Right cardiac atrium (tissue), 5 donors: ENCODE results near the gene POU2AF2. TPM values are rescaled to one million over a fixed set of nuclear protein-coding genes. Genes with fewer than 3 reads are reported as not detected.
A peak's percentile ranks its signal among the peaks of the same experiment; 100 is the strongest.
"Not testable (repeated sequence)": the region's sequence is repeated elsewhere in the genome, so short reads cannot be mapped to it uniquely, and the experiment has no call there.

Experiments used
- ATAC-seq, 2 donors: fragments of 200-7000 bp; cut with Tn5 transposase; one replicate each; pipeline versions ENCODE4 v1.8.0 to v1.9.1; 2020; ENCODE audit warnings: moderate library complexity in 2 of 2, mild to moderate bottlenecking in 1 of 2
- DNase-seq, 3 donors: peaks; one replicate each; pipeline ENCODE4 v3.0.0-alpha.2; 2020
- H3K27ac ChIP-seq: one replicate; pipeline ENCODE4 v1.5.1; 2013; ENCODE audit warnings: mild to moderate bottlenecking, low read length, control low read depth, moderate library complexity
- H3K27me3 ChIP-seq: one replicate; pipeline ENCODE4 v1.6.1; 2013; ENCODE audit not compliant: control insufficient read depth, insufficient read depth
- H3K4me1 ChIP-seq: one replicate; pipeline ENCODE4 v1.6.1; 2013; ENCODE audit warnings: low read length; ENCODE audit not compliant: control insufficient read depth, insufficient read depth
- H3K4me3 ChIP-seq: one replicate; pipeline ENCODE4 v1.5.1; 2013; ENCODE audit warnings: low read length, control low read depth
- H3K9me3 ChIP-seq: one replicate; pipeline ENCODE4 v1.6.1; 2013; ENCODE audit warnings: low read length; ENCODE audit not compliant: control insufficient read depth
- WGBS: extraction: QIAGEN DNeasy Blood & Tissue Kit; methylation state at CpG from one replicate; pipeline ENCODE4 v1.1.7; 2013; 5-methylcytosine and 5-hydroxymethylcytosine counted together
- intact Hi-C, 4 donors: fragments of 100-400 bp; cut with DNase I; formaldehyde crosslinking; loops; one replicate each; pipeline versions ENCODE4 v1.11.0 to v1.14.0; 2022 to 2023
- polyA plus RNA-seq: library from polyadenylated mRNA; stranded (reverse); fragments of 200-250 nt; gene quantifications from one replicate; pipeline ENCODE4 v1.2.3, GENCODE V29; 2013
- total RNA-seq, 4 donors: library from RNA; stranded (reverse); fragmentation: NEBNext Ultra II Directional; extraction: Animal tissue kit (Norgen Biotek cat#: 25700); gene quantifications; one replicate each; pipeline ENCODE4 v1.2.1, GENCODE V29; 2021
- donor health status: healthy with polysubstance abuse.
- donor health status: DM: no; HTN: yes; CAD: no.
- donor health status: DM: no; HTN: no; CAD: no.
- donor health status: DM: no; HTN: yes; CAD: no; lungs with severe emphysema.
- donor health status: DM: yes; HTN: yes; CAD: no.

POU2AF2 gene
- total and polyA plus RNA-seq, 5 donors, result not detected

DNA sequence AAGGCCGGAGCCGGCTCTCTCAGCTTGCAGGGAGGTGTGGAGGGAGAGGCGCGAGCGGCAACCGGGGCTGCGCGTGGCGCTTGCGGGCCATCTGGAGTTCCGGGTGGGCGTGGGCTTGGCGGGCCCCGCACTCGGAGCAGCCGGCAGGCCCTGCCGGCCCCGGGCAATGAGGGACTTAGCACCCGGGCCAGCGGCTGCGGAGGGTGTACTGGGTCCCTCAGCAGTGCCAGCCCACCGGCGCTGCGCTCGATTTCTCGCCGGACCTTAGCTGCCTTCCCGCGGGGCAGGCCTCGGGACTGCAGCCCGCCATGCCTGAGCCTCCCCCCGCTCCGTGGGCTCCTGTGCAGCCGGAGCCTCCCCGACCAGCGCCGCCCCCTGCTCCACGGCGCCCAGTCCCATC, 23.6 kb upstream of the POU2AF2 start:
- 91% methylated on average over 39 of the region's 39 CpGs for WGBS
- not testable (repeated sequence) for H3K9me3 ChIP-seq, DNase-seq, H3K27ac ChIP-seq, H3K27me3 ChIP-seq, H3K4me1 ChIP-seq, ATAC-seq, H3K4me3 ChIP-seq
- intact Hi-C loops, result loop anchor here in 1 of 4 donors (10.0 kb wide), 1 partner anchor 507 kb away; the partner anchor contains the start of gene ARHGAP20

- intact Hi-C loops, result loop anchor here in 1 of 4 donors (10.0 kb wide), 1 partner anchor 508 kb away; the partner anchor contains the start of gene ARHGAP20
- not testable (repeated sequence) for H3K4me1 ChIP-seq, H3K27ac ChIP-seq, ATAC-seq, H3K27me3 ChIP-seq, H3K4me3 ChIP-seq, H3K9me3 ChIP-seq, DNase-seq
- 84% methylated on average over 20 of the region's 20 CpGs for WGBS
Observed at GRCh38 chr11:111222821-111223455, 22.6 kb upstream of the POU2AF2 start.

DNA sequence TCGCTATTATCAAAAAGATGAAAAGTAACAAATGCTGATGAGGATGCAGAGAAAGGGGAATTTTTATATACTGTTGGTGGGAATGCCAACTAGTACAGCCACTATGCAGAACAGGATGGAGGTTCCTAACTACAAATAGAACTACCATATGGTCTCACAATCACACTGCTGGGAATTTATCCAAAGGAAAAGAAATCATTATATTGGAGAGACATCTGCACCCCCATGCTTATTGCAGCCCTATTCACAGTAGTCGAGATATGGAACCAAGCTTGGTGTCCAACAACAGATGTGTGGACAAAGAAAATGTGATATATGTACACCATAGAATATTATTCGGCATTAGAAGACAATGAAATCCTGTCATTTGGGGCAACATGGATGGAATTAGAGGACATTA, 19.6 kb upstream of the POU2AF2 start:
- intact Hi-C loops, result loop anchor here in 1 of 4 donors (10.0 kb wide), 1 partner anchor 511 kb away; the partner anchor contains the start of gene ARHGAP20
- no peak for DNase-seq
- Histone ChIP-seq H3K4me1 (no peaks in the 10 kb centered on the region), H3K27me3 (no peaks in the 10 kb centered on the region), H3K27ac (no peak overlapping the region), H3K4me3 (no peak overlapping the region), H3K9me3 (no peaks in the 10 kb centered on the region)
- 50% methylated on average over 3 of the region's 3 CpGs for WGBS
- no peak for ATAC-seq

DNA sequence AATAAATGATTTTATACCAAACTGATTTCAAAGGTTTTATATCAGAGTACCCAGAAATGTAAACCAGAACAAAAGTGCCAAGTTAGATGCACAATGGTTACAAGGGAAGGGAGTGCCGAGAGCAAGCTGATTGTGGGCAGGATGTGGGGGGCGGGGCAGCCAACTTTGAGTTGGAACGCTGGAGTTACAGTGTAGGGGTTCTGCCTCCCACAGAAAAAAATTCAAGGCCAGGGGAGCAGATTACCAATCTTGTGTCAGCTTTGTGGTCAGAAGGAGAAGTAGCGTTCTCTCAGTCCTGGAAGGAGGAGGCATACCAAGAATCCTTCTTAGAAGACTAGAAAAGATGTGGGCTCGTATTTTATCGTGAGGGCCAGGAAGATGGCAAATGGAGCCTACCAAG, 15.9 kb upstream of the POU2AF2 start:
- H3K27ac ChIP-seq, result no peak overlapping the region
- H3K4me3 ChIP-seq, result no peak overlapping the region
- WGBS, result 59% methylated on average over 6 of the region's 6 CpGs
- intact Hi-C loops, result loop anchor here in 2 of 4 donors (10.0 kb wide), 3 partner anchors 515 to 765 kb away; partner anchors contain the start of gene ARHGAP20 (in 1 of the 2)
- H3K4me1 ChIP-seq, result no peaks in the 10 kb centered on the region
- ATAC-seq (peak in 1 of 2 donors; percentile 70), DNase-seq (peak in 2 of 3 donors; percentile 12 to 52)
- H3K9me3 ChIP-seq, result no peaks in the 10 kb centered on the region
- no peaks in the 10 kb centered on the region for H3K27me3 ChIP-seq

- DNase-seq (no peak), ATAC-seq (peak; percentile 41 to 63)
- intact Hi-C loops, result loop anchor here in 2 of 4 donors (10.0 kb wide), 2 partner anchors 755 to 765 kb away; no protein-coding TSS in a partner anchor
- 47% methylated on average over 6 of the region's 6 CpGs for WGBS
- no peaks in the 10 kb centered on the region for H3K9me3 ChIP-seq
- H3K4me1 ChIP-seq, result no peaks in the 10 kb centered on the region
- no peak overlapping the region for H3K27ac ChIP-seq
- no peak overlapping the region for H3K4me3 ChIP-seq
- H3K27me3 ChIP-seq, result no peaks in the 10 kb centered on the region
Observed at GRCh38 chr11:111230122-111230465, 15.4 kb upstream of the POU2AF2 start.

DNA sequence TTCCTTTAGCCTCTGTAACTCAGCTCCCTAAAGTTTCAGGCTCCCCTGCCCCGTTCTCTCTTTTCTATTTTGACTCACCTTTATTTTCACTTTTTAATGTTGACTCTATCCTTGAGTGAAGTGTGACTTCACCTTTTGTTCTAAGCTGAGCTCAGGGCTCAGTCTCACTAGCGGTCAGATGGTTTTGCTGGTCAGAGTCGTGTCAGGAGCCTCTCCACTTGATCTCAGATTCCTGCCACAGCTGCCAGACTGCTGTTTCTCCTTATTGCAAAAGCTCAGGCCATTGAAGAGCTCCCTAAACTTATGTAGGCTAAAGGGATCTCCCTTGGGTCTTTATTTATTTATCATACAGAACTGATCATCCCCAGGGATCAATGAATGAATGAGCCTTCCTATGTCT, 13.7 kb upstream of the POU2AF2 start:
- WGBS, result 77% methylated on average over 3 of the region's 3 CpGs
- ATAC-seq, result no peak
- intact Hi-C loops, result loop anchor here in 2 of 4 donors (10.0 kb wide), 2 partner anchors 757 to 767 kb away; no protein-coding TSS in a partner anchor

DNA sequence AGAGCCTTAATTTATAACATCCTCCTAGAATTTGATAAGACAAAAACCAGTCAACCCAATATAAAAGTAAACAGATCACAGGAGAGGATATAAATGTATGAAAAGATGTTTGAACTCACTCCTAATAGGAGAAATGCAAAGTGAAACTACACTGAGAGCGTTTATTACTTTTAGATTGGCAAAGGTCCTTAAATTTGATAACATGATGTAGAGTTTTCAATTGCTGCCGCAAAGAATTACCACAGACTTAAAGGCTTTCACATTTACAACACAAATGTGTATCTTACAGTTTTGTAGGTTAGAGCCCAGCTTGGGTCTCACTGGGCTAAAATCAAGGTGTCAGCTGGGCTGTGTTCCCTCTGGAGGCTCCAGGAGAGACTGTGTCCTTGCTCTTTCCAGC, 9.1 kb upstream of the POU2AF2 start:
- Histone ChIP-seq H3K27me3 (no peaks in the 10 kb centered on the region), H3K4me3 (no peak overlapping the region), H3K4me1 (no peaks in the 10 kb centered on the region), H3K9me3 (no peaks in the 10 kb centered on the region), H3K27ac (no peak overlapping the region)
- WGBS, result 47% methylated on average over 2 of the region's 2 CpGs
- ATAC-seq (no peak), DNase-seq (no peak)
- intact Hi-C loops, result loop anchor here in 2 of 4 donors (10.0 kb wide), 2 partner anchors 762 to 772 kb away; no protein-coding TSS in a partner anchor

More for the DNA sequence above, 13.7 kb upstream of the POU2AF2 start:
- Histone ChIP-seq H3K27ac (no peak overlapping the region), H3K27me3 (no peaks in the 10 kb centered on the region), H3K4me1 (no peaks in the 10 kb centered on the region), H3K9me3 (no peaks in the 10 kb centered on the region), H3K4me3 (no peak overlapping the region)
- no peak for DNase-seq

DNA sequence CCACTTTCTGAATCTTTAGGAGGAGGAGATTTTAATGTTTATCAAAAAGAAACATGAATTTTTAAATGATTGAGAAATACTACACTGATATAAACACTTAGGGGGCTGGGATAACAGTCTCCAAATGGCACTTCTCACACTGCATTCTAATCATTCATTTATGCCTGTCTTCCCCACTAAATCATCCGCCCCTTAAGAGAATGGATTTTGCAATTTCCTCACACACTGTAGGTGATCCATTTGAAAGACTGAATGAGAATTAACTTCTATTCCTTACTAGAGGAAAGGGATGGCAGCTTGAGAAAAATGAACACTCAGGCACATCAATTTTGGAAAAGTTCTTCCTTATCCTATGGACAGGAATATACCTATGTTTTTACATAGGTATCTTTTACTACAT, 7.6 kb upstream of the POU2AF2 start:
- no peak overlapping the region for H3K27ac ChIP-seq
- no peaks in the 10 kb centered on the region for H3K27me3 ChIP-seq
- 69% methylated on average over 1 of the region's 1 CpG for WGBS
- ATAC-seq (no peak), DNase-seq (no peak)
- no peaks in the 10 kb centered on the region for H3K9me3 ChIP-seq
- no peak overlapping the region for H3K4me3 ChIP-seq
- no peaks in the 10 kb centered on the region for H3K4me1 ChIP-seq
- intact Hi-C loops, result loop anchor here in 2 of 4 donors (10.0 kb wide), 2 partner anchors 763 to 773 kb away; no protein-coding TSS in a partner anchor

DNA sequence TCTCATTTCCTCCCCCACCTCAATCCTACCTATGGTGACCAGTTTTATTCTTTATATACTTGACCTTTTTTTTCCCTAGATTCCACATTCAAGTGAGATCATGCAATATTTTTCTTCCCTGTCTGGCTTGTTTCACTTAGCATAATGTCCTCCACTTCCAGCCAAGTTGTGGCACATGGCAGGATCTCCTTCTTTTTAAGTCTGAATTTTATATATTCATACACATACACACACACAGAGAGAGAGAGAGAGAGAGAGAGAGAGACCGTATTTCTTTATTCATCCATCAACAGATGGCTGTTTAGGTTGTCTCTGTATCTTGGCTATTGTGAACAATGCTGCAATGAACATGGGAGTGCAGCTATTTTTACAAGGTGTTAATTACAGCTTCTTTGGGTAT, 1.4 kb downstream of the POU2AF2 start:
- H3K4me3 ChIP-seq, result no peak overlapping the region
- intact Hi-C loops, result no loop called here
- no peaks in the 10 kb centered on the region for H3K4me1 ChIP-seq
- H3K27me3 ChIP-seq, result no peaks in the 10 kb centered on the region
- H3K27ac ChIP-seq, result no peak overlapping the region
- no peaks in the 10 kb centered on the region for H3K9me3 ChIP-seq
- 63% methylated on average over 1 of the region's 1 CpG for WGBS
- ATAC-seq (no peak), DNase-seq (no peak)

DNA sequence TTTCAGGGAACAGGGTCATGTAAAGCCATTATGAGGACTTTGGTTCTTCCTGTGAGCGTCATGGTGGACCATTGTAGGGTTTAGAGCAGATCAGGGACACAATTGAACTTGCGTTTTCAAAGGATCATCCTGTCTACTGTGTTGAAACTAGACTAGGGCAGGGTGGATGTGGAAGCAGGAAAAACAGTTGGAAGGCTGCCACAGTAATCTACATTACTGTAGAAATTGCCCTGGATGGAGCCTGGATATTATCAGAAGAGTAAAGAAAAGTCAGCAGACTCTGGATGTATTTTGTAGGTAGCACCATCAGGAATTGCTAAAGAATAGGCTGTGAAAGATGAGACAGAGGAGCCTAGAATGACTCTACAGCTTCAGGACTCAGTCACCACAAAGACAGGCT, 5.4 kb downstream of the POU2AF2 start:
- WGBS, result 52% methylated on average over 2 of the region's 2 CpGs
- no peak overlapping the region for H3K27ac ChIP-seq
- no peak overlapping the region for H3K4me3 ChIP-seq
- intact Hi-C loops, result no loop called here
- no peaks in the 10 kb centered on the region for H3K27me3 ChIP-seq
- no peaks in the 10 kb centered on the region for H3K9me3 ChIP-seq
- no peak for DNase-seq
- H3K4me1 ChIP-seq, result no peaks in the 10 kb centered on the region
- no peak for ATAC-seq

- 92% methylated on average over 1 of the region's 1 CpG for WGBS
- H3K4me1 ChIP-seq, result no peaks in the 10 kb centered on the region
- H3K27me3 ChIP-seq, result no peaks in the 10 kb centered on the region
- H3K9me3 ChIP-seq, result no peaks in the 10 kb centered on the region
- no peak overlapping the region for H3K4me3 ChIP-seq
- H3K27ac ChIP-seq, result no peak overlapping the region
- DNase-seq (no peak), ATAC-seq (no peak)
- intact Hi-C loops, result no loop called here
Observed at GRCh38 chr11:111253131-111253530, 7.6 kb downstream of the POU2AF2 start.
